ENCODE measurements around the gene TIAM1.

Gene TIAM1

DNA sequence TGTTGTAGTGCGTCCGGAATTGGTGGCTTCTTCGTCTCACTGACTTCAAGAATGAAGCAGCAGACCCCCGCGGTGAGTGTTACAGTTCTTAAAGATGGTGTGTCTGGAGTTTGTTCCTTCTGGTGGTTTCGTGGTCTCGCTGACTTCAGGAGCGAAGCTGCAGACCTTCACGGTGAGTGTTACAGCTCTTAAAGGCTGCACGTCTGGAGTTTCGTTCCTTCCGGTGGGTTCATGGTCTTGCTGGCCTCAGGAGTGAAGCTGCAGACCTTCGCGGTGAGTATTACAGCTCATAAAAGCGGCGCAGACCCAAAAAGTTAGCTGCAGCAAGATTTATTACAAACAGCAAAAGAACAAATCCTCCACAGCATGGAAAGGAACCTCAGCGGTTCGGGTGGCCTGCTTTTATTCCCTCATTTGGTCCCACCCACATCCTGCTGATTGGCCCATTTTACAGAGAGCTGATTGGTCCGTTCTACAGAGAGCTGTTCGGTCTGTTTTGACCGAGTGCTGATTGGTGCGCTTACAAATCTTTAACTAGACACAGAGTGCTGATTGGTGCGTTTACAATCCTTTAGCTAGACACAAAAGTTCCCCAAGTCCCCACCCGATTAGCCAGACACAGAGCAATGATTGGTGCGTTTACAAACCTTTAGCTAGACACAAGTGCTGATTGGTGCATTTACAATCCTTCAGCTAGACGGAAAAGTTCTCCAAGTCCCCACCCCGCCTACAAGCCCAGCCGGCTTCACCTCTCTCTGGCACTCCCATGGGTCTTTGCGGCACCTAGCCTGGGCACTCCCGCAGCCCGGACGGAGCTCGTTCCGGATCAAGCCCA, 256.2 kb downstream of the TIAM1 start:
- DNase-seq (ENCODE audit: low read depth in 3 of 3): no peak

DNA sequence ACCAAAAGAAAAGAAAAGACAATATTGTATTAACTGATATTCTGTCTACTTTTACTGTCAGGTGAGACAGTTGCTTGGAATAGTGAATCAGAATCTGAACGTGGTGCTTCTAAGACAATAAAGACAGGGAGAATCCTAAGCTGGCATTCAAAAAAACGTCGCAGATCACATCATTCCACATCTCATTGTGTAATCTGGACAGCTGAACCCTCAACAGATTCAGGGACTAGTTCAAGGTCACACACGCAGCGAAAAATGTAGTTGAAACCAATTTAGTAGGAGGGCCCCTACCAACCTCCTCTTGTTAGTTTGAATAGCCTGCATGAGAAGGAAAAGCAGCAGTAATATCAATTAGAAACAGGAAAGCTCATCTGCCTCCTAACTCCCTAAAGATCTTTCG, 259.4 kb downstream of the TIAM1 start:
- no peak for DNase-seq (ENCODE audit: low read depth in 3 of 3)

DNA sequence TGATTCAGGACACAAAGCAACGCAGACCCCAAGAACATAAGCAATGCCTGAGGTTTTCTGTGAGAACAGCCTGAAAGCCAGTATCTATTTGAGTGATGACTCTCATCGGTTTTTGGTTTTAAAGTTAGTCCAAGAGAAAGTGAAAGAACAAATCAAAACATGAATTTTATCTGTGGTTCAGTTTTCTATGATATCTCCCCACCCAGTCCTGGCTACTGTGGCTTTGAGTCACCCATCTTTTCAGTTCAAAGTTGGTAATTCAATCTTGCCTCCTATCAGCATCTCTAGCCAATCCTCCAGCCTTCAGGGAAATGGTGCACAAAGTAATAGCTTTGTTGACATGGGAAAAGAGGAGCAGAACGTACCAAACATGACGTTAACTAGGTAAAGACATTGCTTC, 265.3 kb downstream of the TIAM1 start:
- DNase-seq (ENCODE audit: low read depth in 3 of 3): no peak

DNA sequence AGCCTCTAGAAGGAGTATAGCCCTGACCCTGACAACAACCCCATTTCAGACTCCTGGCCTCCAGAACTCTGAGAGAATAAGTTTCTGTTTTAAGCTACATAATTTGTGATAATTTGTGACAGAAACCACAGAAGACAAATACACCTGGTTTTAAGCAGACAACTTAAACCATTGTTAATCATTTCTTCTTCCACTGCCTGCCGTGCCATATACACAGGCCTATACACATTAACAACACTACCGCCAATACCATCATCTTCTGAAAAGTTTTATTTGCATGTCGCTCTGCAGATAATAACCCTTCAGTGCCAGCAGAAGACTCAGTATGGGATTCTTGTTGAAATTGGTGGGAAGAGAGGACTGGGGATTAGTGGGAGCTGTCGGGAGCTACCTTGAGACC, 265.8 kb downstream of the TIAM1 start:
- no peak for DNase-seq (ENCODE audit: low read depth in 3 of 3)

DNA sequence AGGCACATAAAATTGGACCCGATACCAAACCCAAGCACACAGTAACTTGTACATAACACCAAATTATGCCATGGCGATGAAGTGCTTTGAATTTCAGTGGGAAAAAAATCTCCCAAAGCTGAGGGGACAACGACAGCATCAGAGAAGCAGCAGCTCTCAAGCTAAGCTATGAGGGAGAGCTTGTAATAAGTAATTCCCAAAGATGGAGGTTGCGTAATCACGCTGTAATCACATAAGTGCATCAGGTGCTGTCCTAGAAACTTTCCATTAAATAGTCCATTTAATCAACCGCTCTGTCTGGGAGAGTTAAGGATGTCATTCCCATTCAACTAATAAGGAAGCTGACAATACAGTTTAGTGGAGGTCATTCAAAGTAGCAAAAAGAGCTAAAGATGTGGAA, 268.2 kb downstream of the TIAM1 start:
- no peak for DNase-seq (ENCODE audit: low read depth in 3 of 3)

DNA sequence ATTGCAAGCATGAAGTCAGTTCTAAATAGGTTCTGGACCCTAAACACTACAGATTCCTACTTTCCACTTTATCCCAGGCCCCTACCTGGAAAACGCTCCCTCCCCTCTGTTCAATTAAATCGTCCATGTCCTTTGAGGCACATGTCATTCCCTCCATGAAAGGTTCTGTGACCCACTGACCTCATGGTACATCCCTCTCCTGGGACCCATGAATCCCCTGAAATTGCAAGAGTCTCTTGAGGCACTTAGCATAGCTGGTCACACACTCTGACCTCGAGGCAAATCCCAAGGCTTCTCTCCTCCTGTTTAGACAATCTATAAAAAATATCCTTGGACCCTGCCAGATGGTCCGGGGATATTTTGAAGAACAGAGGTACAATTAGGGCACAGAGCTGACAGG, 271.5 kb downstream of the TIAM1 start:
- DNase-seq (ENCODE audit: low read depth in 3 of 3): no peak
